ENCODE measurements around the gene RANGAP1.

Gene RANGAP1

DNA sequence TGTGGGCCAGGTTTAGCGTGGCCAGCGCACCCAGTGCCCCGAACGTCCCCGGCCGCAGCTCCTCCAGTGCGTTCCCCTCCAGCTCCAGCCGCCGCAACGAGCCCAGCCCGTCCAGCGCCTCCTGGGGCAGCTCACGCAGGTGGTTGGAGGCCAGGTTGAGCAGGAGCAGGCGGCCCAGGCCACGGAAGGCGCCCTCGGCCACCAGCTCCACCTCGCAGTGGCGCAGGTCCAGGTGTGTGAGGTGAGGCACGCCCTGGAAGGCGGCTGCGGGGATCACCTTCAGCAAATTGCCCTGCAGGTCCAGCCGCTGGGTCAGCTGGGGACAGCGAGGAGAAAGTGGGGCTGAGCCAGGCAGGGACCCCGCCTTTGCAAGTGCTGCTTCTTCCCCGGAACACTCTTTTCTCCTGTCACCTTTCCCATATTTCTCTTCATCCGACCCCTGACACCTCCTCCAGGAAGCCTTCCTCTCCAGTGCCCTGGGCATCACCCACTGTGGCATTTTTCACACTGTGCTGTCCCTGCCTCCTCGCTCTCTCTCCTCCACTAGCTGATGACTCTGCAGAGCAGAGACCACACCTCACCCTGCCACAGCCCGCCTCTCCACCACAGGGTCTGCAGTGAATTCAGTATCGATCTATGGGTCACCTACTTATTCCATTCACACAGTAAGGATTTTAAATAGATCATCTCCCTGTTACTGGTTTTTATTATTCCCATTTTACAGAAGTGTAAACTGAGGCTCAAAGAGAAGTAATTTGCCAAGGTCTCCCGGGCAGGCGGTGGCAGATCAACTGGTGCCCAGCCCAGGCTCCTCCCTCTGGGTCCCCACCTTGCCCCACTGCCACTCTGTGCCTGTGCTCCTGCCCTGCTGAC is 47.2 kb downstream of the RANGAP1 start:
- TF ChIP-seq, protein P1, sequence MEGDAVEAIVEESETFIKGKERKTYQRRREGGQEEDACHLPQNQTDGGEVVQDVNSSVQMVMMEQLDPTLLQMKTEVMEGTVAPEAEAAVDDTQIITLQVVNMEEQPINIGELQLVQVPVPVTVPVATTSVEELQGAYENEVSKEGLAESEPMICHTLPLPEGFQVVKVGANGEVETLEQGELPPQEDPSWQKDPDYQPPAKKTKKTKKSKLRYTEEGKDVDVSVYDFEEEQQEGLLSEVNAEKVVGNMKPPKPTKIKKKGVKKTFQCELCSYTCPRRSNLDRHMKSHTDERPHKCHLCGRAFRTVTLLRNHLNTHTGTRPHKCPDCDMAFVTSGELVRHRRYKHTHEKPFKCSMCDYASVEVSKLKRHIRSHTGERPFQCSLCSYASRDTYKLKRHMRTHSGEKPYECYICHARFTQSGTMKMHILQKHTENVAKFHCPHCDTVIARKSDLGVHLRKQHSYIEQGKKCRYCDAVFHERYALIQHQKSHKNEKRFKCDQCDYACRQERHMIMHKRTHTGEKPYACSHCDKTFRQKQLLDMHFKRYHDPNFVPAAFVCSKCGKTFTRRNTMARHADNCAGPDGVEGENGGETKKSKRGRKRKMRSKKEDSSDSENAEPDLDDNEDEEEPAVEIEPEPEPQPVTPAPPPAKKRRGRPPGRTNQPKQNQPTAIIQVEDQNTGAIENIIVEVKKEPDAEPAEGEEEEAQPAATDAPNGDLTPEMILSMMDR (IDR thresholded peaks at IDR 0.05; ENCODE audit: low read depth, low read length) = no peak
- Histone ChIP-seq H2AFZ (ENCODE audit: low read depth, low read length) (no peak overlapping the region), H3K27ac (ENCODE audit: low read length) (no peak overlapping the region), H3K4me2 (ENCODE audit: low read length) (0 out of 2 replicates have a peak overlapping the region, but pooled peaks have one; percentile 94), H3K4me3 (ENCODE audit: low read length) (no peak overlapping the region), H3K9ac (ENCODE audit: low read length) (no peak overlapping the region), H3K9me3 (ENCODE audit: insufficient read depth, low read length) (no peaks in the 10 kb centered on the region), H3K79me2 (ENCODE audit: low read length) (no peaks in the 10 kb centered on the region), H4K20me1 (ENCODE audit: insufficient read depth, low read length) (no peaks in the 10 kb centered on the region), H3K4me1 (ENCODE audit: low read length) (peaks cover 9% of the 10 kb centered on the region; the same call in 1 of the 2 replicates), H3K36me3 (replicated peaks; ENCODE audit: low read depth, low read length) (peaks cover 4% of the 10 kb centered on the region), H3K27me3 (ENCODE audit: low read depth, low read length) (no peaks in the 10 kb centered on the region)

DNA sequence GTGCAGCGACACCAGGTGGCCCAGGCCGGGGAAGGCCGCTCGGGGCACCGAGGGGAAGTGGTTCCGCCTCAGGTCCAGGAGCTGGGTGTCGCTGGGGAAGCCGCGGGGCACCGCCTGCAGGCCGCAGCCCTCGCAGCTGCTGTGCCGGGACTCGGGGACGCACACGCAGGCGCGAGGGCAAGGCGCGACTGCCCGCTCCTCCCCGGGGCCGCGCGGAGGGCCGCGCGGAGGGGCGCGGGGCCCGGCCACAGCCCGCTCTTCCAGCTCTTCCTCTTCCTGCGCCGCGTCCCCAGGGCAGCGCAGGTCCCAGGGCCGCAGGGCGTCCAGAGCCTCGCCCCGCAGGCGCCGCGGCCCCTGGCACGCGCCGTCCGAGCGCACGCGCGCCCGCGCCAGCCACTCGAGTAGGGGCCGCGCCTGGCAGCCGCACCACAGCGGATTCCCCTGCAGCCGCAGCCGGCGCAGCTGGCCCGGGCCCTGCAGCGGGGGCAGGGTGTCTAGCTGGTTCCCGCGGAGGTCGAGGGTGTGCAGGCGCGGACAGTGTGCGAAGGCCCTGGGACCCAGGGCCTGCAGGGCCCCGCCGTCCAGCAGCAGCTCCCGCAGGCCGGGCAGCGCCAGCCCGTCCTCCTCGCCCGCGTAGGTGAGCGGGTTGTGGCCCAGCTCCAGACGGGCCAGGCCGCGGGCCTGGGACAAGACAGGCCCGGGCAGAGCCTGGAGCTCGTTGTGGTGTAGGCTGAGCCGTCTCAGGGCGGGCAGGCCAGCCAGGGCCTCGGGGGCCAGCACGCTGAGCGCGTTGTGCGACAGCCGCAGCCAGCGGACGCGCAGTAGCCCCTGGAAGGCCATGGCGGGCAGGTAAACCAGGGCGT is 48.0 kb downstream of the RANGAP1 start:
- Histone ChIP-seq H3K36me3 (replicated peaks; ENCODE audit: low read depth, low read length) (no peaks in the 10 kb centered on the region), H3K4me2 (ENCODE audit: low read length) (peak overlapping the region; percentile 94), H4K20me1 (ENCODE audit: insufficient read depth, low read length) (no peaks in the 10 kb centered on the region), H3K27ac (ENCODE audit: low read length) (no peak overlapping the region), H3K9me3 (ENCODE audit: insufficient read depth, low read length) (no peaks in the 10 kb centered on the region), H3K79me2 (ENCODE audit: low read length) (no peaks in the 10 kb centered on the region), H3K4me1 (ENCODE audit: low read length) (peaks cover 9% of the 10 kb centered on the region; the same call in 1 of the 2 replicates), H3K9ac (ENCODE audit: low read length) (peak overlapping the region; percentile 60), H2AFZ (ENCODE audit: low read depth, low read length) (peak overlapping the region; percentile 89; the same call in 1 of the 2 replicates), H3K4me3 (ENCODE audit: low read length) (peak overlapping the region; percentile 81), H3K27me3 (ENCODE audit: low read depth, low read length) (no peaks in the 10 kb centered on the region)
- TF ChIP-seq EZH2phosphoT487 (IDR thresholded peaks at IDR 0.05; ENCODE audit: low read depth) = no peak
- TF ChIP-seq, protein P1 (IDR thresholded peaks at IDR 0.05; ENCODE audit: low read depth, low read length) = peak; percentile 84

DNA sequence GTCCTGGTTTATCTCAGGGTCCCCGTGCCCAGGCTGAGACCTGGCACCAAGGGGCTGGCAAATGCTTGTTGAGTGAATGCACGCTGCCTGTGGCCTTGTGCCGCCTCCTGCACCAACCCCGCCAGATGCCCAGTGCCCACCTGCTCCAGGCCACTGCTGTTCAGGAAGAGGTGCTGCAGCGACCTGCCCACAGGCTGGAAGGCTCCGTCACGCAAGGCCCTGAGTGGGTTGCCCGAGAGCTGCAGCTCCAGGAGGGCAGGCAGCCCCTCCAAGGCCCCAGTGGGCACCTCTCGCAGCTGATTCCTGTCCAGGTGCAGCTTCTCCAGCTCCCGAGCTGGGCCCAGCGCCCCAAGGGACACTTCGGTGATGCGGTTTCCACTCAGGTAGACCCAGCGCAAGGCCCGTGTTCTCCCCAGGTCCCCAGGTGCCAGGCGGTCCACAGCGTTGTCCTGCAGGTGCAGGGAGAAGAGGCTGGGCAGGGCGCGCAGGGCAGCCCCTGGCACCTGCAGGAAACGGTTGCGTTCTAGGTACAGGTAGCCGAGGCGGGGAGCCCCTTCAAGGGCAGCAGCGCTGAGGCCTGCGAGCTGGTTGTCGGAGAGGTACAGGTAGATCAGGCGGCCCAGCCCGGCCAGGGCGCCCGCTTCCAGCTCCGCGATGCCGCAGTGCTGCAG is 48.8 kb downstream of the RANGAP1 start:
- no peaks in the 10 kb centered on the region for H3K9me3 ChIP-seq (ENCODE audit: insufficient read depth, low read length)
- H4K20me1 ChIP-seq (ENCODE audit: insufficient read depth, low read length) = no peaks in the 10 kb centered on the region
- peak overlapping the region; percentile 94 for H3K4me2 ChIP-seq (ENCODE audit: low read length)
- H3K4me3 ChIP-seq (ENCODE audit: low read length) = peak overlapping the region; percentile 81
- H3K4me1 ChIP-seq (ENCODE audit: low read length) = peaks cover 9% of the 10 kb centered on the region; the same call in 1 of the 2 replicates
- H2AFZ ChIP-seq (ENCODE audit: low read depth, low read length) = peak overlapping the region; percentile 89
- H3K9ac ChIP-seq (ENCODE audit: low read length) = peak overlapping the region; percentile 60
- no peaks in the 10 kb centered on the region for H3K27me3 ChIP-seq (ENCODE audit: low read depth, low read length)
- no peaks in the 10 kb centered on the region for H3K36me3 ChIP-seq (replicated peaks; ENCODE audit: low read depth, low read length)
- TF ChIP-seq, protein P1 (IDR thresholded peaks at IDR 0.05; ENCODE audit: low read depth, low read length) = no peak
- TF ChIP-seq EZH2phosphoT487 (IDR thresholded peaks at IDR 0.05; ENCODE audit: low read depth) = no peak
- no peak overlapping the region for H3K27ac ChIP-seq (ENCODE audit: low read length)
- no peaks in the 10 kb centered on the region for H3K79me2 ChIP-seq (ENCODE audit: low read length)

Measured in OCI-LY3 (cell line).